Stimulated activated CD4-positive, alpha-beta T cell treated with anti-CD3 and anti-CD28 coated beads, Interleukin-1b, Interleukin-23, amount 100 ng/mL, for 4 hours (primary cell): ENCODE measurements around the gene WASF3.

Experiments used
- DNase-seq, 2 donors: peaks; one replicate each; pipeline ENCODE4 v3.0.0-alpha.2; 2020; ENCODE audit warnings: low read depth in 2 of 2

The WASF3 gene

DNA sequence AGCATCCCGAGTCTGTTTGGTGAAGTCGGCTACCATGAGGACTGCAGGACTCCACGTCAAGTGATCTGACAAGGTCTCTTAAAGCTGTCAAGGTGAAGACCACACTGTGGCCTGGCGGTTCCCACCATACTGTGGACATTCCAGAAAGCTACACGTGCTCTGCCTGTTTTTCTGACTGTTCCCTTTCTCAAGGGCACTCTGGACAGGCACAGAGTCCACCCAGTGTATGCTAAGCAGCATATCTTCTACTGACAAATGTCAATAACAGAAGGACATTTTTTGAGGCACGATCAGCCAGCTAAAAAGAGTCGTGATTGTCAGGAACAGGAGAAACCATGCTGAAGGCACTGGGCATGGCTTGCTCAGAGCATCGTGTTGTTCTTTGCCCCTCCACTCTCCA is 12.8 kb upstream of the WASF3 start:
- no peak for DNase-seq

DNA sequence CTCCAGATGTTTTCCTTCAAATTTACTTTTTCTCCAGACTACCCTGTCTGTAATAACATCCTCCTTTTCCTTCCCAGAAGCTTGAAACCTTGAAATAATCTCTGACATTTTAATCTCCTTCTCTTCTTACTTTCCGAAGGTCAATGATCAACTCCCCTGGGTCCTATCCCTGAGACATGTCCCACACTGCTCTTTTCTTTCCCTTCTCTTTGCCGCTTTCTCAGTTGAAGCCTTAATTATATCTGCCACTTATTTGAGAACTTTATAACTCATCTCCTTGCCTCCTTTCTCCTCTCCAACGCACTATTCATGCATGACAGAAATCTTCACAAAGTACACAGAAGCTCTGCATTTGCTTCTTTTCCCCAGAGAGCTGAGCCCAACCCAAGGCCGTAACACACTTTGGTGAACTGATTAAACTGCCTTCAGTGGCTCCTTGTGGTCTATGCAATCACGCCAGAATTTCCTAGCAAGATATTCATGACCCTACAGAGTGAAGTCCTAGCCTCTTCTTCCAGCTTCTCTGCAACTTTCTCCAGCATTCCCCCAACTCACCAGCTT is 9.2 kb upstream of the WASF3 start:
- no peak for DNase-seq

DNA sequence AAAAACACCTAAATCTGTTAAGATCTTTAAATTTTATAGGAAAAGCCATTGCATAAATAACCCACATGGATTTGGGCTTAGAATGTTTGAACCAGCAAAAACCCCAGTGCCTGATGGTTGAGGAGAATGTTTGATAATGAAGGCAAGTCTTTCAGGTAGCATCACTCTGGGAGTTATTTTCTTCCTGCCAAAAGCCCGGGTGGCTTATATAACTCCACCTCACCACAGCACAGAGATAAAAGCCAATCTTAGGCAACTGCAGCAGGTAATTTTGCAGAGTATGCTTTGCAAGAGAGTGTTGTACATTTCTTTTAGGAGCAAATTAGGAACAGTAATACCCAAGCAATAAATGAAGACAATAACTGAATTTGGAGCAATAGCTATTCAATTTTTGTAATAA is 7.8 kb upstream of the WASF3 start:
- no peak for DNase-seq

DNA sequence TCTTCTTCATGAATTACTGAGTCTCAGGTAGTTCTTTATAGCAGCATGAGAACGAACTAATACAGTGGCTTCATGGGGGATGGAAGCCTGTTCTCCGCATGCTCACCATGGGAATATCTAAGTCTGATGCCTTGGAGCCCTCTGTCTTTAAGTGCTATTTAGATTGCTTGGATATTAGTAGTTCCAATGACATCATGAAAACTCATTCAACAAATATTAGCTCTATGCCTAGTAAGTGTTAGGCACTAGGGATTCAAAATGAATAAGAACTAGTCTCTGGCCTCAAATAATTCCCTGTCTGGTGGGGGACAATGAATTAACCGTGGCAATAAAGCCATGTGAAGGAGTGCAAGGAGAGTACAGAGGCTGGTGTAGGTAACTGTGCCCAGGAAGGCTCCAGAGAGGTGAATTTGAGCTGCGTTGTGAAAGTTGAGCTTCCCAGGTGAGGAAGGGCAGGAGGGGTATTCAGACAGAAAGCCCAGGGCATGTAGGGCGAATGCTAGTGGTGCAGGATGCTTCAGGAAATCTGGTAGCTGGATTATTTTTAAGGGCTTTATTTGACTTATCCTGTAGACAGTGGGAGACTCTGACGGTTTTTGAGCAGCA is 6.1 kb upstream of the WASF3 start:
- DNase-seq, result no peak

DNA sequence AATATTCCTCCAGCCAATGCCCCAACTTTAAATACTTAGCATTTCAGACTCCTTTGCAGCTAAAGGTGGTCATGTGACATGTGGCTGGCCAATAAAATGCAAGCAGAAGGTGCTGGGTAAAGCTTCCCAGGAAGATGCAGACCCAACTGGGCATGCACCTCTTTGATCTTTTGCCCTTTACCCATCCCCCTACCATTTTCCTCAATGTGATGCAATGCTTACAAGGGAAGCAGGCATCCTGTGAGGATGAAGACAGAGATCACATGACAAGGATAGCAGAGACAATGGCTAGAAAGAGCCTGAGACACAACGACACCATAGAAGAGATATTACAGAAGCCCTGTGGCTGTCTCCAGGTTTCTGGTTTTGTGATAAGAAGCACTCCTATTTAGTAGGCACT is 2.1 kb upstream of the WASF3 start:
- no peak for DNase-seq

DNA sequence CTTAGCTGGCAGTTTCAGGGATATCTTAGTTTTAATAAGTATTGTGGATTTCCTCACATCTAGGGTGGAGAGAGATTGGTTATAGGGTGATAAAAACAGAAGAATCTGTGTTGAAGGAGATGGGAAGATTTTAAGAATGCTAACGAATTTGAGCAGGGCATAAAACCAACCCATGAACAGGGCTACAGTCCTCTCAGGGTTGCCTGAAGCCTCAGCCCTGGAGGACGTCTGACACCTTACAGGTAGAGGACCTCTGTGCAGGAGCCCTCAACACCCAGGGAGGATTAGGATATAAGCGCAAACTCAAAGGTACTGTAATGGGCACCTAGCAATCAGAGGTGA is 461 bp upstream of the WASF3 start:
- no peak for DNase-seq

DNA sequence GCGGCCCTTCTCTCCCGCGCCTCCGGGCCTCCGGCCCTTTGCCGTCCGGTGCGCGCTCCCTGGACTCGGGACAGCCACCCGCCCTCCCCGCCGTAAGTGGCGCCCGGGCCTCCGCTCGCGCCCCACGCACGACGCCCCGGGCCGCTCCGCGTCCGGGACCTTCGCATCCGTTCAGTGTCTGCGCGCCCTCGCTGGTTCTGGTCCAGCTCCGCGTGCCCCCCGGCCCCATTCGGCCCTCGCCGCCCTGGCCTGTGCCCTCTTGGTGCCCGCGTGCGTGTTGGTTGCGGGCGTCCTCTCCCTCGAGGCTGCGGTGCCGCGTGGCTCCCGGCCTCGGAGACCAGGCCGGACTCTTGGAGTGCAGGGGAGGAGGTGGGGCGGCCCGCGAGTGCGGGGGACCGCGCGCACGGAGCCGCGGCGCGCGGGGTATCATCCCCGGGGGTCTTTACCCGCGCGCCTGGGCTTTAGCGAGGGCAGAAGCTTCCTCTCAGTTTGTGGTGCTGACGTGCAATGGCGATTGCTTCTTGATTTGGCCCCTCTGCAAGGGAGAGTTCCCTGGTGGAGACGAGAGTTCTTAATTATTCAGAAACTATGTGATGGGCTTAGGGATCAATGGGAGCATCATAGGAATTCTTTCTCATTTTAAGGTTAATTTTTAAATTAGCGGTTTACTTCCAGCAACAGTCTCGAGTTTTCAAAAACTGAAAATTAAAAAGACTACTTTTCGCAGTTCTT is 757 bp downstream of the WASF3 start:
- DNase-seq, result peak in 1 of 2 donors; percentile 0

DNA sequence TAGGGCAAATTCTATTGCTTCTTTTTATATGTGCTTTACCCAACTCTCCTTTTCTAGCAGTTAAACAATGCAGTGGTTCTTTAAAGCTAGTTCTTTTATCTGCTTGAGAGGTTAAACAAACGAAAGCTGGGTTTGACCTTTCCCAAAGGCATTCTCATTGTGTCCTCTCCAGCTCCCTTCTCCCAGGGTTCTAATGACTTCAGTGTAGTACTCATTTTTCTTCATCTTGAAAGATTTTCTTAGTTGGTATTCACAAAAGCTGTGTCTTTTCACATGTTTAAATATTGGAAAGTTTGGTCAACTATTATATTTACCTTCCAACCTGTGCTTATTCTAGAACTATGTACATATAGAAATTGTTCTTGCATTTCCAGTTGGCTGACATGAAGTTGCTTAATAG is 1.5 kb downstream of the WASF3 start:
- no peak for DNase-seq

DNA sequence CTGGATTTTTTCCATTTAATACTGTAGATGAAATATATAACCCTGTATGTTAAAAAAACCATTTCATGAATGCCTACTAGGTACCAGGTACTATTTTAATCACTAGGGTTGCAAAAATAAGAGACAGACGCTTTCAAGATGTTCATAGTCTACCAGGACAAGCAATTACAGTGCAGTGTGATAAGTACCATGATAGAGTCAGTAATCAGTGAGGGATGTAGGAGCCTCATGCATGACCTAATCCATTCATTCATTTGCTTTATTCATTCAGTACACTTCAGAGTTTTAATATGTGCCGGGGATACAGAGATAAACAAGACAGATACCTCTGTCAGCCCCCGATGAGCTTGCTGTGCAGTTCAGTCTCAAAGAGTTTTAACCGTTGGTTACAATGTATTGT is 3.0 kb downstream of the WASF3 start:
- DNase-seq, result no peak

DNA sequence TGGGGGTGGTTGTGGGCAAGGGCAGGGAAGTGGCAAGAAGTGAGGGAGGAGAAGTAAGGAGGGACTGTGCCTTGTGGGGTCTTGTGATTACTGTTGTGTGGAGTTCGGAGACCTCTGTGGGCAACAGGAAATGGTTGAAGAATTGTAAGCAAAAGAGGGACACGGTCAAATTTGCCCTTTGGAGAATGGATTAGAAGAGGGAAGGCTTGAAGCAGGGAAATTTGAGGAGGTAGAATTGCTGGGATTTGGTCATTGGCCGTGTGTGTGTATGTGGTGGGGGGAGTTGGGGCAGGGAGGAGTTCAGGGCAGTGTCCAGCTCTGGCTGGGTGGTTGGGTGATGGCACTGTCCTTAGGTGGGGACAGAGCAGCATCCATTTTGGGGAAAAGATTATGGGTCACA is 3.6 kb downstream of the WASF3 start:
- DNase-seq, result no peak

DNA sequence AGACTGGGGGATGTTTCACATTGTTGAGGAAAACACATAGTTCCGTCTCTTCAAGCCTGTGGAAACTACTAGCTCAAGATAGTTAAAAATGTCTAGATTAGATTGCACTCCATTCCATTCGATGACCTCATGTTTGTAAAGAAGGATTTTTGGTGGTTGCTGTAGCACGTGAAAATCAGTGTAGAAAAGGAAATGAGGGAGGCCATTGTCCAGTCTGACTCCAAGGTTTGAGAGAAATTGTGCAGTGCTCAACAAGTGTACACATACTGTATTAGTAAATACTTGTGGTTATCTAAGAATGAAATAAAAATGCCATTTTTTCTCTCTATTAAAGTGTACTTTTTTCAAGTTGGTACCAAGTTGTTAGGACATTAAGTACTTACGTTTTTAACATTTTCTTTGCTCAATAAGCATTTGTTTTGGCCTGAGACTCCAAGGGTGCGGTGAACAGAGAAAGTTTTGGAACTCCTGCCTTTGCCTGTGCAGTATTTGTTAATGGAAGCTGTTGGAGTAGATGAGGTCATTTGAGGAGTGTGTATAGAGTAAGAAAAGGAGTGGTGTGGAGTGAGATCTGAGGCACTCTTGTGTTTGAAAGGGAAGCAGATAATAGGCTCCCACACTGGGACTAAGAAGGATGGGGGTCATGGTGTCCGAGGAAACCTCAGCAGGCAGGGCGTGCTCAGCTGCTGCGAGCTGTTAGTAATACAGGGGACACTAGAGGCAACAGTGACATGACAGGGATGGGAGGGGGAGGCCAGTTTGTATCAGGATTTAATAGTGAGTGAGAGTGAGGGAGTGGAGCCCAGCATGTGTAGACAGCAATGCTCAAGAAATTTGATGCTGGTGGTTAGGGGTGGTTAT is 4.4 kb downstream of the WASF3 start:
- no peak for DNase-seq

DNA sequence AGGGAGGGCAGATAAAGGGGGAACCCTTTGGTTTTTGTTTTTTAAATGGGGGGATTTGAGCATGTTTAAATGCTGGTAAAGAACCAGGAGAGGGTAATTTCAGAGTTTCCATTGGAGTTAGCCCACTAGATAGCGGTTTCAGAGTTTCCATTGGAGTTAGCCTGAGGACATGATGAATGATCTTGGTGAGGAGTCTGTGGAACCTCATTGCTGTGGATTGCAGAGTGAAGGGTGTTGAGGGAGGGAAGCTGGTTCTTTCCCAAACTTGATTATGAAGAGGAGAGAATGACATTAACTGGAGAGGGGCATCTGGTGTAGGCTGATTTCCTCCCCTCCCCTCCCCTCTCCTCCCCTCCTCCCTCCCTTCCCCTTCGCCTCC is 5.0 kb downstream of the WASF3 start:
- DNase-seq, result no peak

DNA sequence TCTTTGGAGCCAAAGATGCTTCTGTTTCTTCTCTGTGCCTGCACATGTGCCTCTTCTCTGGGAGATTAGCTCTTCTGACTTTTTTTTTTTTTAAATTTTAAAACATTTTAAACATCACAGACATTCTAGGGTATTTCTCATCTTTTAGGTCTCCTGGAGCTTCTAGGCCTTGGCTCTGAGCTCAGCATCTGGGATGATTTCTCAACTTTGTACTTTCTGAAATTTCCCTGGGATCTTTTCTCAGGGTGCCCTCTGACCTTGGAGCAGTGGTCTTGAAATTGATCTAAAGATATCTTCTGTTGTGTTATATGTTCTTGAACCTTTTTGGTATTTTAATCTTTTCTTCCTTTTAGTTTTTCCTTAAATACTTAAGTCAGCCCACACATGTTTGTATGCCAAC is 6.2 kb downstream of the WASF3 start:
- no peak for DNase-seq

DNA sequence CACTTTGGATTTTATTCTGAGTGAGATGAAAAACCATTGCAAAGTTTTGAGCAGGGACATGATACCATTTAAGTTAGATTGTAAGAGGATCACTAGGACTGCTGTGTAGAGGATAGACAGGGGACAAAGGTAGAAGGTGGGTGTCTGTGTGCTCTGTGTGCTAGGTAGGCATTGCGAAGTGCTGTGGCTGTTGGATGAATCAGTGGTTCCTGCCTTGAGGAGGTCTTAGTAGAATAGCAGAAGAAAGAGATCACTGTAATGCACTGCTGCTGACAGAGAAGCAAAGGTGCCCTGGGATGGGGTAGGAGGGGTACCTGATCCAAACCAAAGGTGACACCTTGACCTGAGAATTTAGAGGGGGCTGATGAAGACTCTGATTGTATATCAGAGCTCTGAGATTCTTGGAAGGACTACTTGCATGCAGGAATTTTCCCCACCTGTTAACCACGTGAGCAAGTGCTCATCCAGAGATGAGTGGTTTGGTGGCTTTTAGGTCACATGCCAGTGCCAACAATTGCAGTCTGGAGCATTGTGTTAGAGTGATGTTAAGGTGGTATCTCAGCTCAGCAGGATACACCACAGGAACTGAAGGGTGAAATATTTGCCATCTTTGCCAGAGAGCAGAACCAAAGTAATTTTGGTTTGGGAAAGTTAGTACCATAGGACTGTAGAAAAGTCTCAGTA is 10.8 kb downstream of the WASF3 start:
- DNase-seq, result no peak

DNA sequence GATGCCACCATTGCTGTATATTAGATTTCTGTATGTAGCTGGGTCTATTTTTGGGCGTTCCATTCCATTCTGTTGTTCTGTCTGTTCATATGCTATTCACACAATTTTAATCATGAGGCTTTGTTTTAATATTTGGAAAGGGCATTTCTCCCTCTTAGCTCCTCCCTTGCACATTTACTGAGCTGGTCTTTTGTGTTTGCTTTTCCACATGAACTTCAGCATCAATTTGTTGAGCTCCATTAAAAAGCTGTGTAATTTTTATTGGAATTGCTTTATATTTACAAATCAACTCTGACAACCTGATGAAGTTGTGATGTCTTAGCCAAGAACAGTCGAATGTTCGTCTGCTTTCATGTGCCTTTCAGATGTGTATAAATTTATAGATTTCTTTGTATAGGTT is 14.0 kb downstream of the WASF3 start:
- DNase-seq, result no peak

DNA sequence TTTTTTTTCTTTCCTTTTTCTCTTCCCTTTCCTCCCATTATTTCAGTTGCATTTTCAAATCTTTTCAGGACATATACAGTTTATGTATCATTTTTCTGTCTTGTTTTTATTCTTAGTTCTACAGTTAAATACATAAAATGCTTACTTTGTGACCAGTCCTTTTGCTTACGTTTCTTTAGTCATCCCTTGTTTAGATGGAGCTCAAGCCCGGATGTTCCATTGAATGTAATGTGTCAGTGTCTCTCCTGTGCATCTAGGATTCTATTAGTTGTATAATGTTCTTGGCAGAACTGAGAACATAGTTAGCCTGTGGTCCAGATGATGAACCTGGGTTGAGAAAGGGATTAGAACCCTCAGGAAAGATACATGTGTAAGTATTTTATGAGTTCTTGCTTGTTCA is 17.8 kb downstream of the WASF3 start:
- no peak for DNase-seq

DNA sequence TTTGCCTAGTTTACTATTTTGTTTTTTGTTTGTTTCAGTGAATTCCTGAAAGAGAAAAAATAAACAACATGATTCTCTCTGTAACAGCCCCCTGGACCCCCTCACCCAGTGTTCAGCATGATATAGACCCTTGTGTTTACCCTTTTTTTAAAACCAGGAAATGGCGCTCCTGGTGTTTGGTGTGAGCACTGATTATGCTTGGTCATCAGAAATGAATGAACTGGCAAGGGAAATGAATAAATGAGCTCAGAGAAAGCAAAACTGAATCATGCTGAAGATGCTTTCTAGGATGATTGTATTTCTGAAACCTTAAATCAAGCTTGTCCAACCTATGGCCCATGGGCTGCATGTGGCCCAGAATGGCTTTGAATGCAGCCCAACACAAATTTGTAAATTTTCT is 22.1 kb downstream of the WASF3 start:
- no peak for DNase-seq

DNA sequence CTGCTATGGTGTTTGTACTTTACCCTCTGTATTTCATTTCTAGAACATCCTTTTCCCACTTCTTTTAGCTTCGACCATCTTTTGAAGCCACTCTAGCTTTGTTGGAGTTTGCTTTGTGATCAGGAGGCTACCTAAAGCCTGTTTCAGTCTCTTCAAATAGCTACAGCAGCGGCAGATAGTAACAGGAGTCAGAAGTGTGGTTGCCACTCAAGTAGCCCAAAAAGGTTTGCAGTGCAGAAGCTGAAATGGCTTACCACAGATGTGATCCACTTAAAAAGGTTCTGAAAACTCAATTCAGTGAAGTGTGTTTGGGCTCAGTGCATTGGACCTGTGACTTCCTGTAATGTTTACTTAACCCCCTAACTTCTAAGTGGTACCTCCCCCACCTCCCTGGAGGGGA is 26.2 kb downstream of the WASF3 start:
- DNase-seq, result no peak

DNA sequence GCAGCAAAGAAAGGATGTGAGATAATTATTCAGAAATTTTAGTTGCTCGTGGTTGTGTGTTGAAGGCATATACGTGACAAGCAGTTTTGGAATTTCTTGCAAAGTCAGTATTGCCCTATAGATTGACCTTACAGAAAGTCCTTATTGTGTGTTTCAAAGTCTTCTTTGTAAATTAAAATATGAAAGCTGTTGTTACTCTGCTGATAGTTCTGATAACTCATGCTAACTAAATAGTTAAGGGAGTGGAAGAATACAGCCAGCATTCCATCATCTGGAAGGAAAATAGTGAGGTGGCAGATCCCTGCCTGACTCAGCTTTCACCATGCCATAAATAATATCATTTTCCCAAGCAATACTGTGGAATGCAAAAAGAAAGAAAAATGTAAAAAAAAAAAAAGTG is 27.2 kb downstream of the WASF3 start:
- DNase-seq, result no peak

DNA sequence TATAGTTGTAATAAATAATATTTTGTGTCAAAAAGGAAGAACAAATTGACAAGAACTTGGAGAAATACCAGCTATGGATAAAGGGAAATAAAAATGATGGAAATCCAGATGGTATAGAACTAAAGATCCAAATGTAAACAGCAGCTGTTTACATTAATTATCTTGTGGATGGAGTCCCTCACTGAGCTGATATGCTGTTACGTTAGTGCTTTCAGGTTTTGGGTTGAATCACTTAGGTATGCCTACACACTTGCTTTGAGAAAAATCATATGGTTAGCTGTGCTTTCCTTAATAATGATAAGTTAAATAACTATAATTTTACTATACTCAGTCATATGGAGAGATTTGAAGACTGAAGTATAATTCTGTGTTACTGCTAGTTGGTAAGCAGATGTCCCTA is 27.7 kb downstream of the WASF3 start:
- no peak for DNase-seq

DNA sequence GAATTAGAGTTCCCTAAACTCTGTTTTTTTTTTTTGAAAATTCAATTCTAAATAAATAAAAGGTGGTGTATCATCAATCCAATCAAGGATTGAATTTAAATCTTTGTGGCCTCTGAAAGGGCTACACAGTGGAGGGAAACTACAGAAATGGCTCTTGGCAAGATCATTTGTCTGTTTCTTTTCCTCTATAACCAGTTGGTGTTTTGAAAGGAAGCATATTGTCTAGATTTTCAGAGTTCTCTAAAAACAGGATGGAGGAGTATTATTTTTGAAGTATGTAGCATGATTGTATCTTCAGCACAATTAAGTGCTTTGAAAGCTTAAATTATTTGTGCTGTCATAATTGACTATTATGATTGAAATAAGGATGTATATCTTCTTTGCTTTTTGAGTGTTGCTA is 29.8 kb downstream of the WASF3 start:
- no peak for DNase-seq

DNA sequence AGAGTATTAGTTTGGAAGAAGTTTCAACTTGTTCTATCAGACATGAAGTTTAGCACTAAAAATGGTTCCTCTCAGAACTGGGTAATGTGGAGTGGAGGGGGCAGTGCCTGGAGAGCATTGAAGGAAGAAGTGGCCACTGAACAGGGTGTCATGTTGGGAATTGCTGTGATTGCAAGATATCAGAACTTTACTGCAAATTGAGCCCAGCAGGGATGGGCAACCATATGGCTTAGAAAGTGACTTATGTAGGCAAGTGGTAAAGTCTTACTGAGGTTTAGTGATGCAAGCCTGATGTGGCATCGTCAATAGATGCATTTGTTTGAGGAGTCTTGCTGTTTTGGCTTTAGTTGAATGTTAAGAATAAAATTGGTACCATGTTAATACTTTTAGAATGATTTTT is 31.7 kb downstream of the WASF3 start:
- DNase-seq, result no peak
